K562 (cell line): ENCODE data around the gene LRRC3B. TPM values are rescaled to one million over a fixed set of nuclear protein-coding genes. Genes with fewer than 3 reads are reported as not detected.

ENCODE experiments used
- ATAC-seq: fragments of 200-7000 bp; cut with Tn5 transposase; 3 replicates; pipeline ENCODE4 v1.9.1; 2020; ENCODE audit warnings: moderate library complexity
- BruUV-seq: library from RNA; stranded (reverse); fragments of 400-500 nt; replicated peaks from 2 replicates; lab custom pipeline; 2021; lab: Mats Ljungman, UMichigan
- CTCF ChIA-PET: fragments of 300-600 bp; formaldehyde crosslinking; extraction: SDS; loops from one replicate; lab custom pipeline; 2021; ENCODE audit warnings: low intra/inter-chr PET ratio; lab: Yijun Ruan, JAX
- POLR2A ChIA-PET: fragments of 300-600, 350-650 bp; sonication (Branson Sonifier 250); formaldehyde crosslinking; extraction: SDS; loops from one replicate; lab custom pipeline; 2021; ENCODE audit warnings: antibody characterized with exemption, inconsistent platforms; lab: Yijun Ruan, JAX
- DNase-seq, 4 experiments: peaks; one replicate each; pipeline versions ENCODE4 v3.0.0 to v3.0.0-alpha.2; 2011 to 2018; ENCODE audit warnings: low spot score in 3 of 4, mixed read lengths in 3 of 4; ENCODE audit errors: extremely low read depth in 1 of 4
- FAIRE-seq: peaks from 2 replicates; lab custom pipeline; 2011; peaks lifted over from hg19 to GRCh38; lab: Jason Lieb, UNC
- H2AFZ ChIP-seq: 2 replicates; pipeline ENCODE4 v1.6.0; 2011; ENCODE audit warnings: low read depth, low read length, control low read depth, inconsistent platforms
- H3K27ac ChIP-seq: fragments of 200-600 bp; 3 replicates; pipeline ENCODE4 v1.8.0; 2011; ENCODE audit warnings: low read depth, mild to moderate bottlenecking, control low read depth, inconsistent platforms, low read length, moderate library complexity, mixed read lengths; ENCODE audit errors: extremely low read depth
- H3K27me3 ChIP-seq, 2 experiments: fragments of 300-600 bp in 1 of 2; 2 replicates in 1 of 2; 3 replicates in 1 of 2; pipeline versions ENCODE4 v1.6.0 to v1.8.0; 2011; ENCODE audit warnings: inconsistent platforms in 2 of 2, low read length in 2 of 2, mild to moderate bottlenecking in 1 of 2, mixed read lengths in 1 of 2, moderate library complexity in 1 of 2; ENCODE audit not compliant: control insufficient read depth in 2 of 2, insufficient read depth in 2 of 2
- H3K36me3 ChIP-seq: fragments of 300-600 bp; 3 replicates; pipeline ENCODE4 v1.8.0; 2011; ENCODE audit warnings: mild to moderate bottlenecking, low read length, inconsistent platforms; ENCODE audit not compliant: control insufficient read depth, insufficient read depth
- H3K4me1 ChIP-seq, 2 experiments: fragments of 200-600 bp in 1 of 2; replicated peaks in 1 of 2; 2 replicates in 1 of 2; 3 replicates in 1 of 2; pipeline versions ENCODE4 v1.5.1 to v1.8.0; 2011; ENCODE audit warnings: inconsistent platforms in 2 of 2, low read length in 2 of 2, mild to moderate bottlenecking in 1 of 2, mixed read lengths in 1 of 2, moderate library complexity in 1 of 2; ENCODE audit not compliant: control insufficient read depth in 2 of 2, insufficient read depth in 2 of 2
- H3K4me2 ChIP-seq: 2 replicates; pipeline ENCODE4 v1.6.1; 2011; ENCODE audit warnings: low read length, control low read depth, inconsistent platforms, mixed read lengths; ENCODE audit not compliant: insufficient read depth
- H3K4me3 ChIP-seq: fragments of 200-600 bp; sonication (generic), shearing (Covaris generic); 2 replicates; pipeline ENCODE4 v1.5.1; 2016; ENCODE audit warnings: control low read depth, inconsistent platforms
- H3K79me2 ChIP-seq: fragments of 200-600 bp; 3 replicates; pipeline ENCODE4 v1.8.0; 2011; ENCODE audit warnings: low read length, inconsistent platforms; ENCODE audit not compliant: control insufficient read depth, insufficient read depth
- H3K9ac ChIP-seq, 2 experiments: 2 replicates each; pipeline versions ENCODE4 v1.6.0 to v1.6.1; 2011; ENCODE audit warnings: low read depth in 2 of 2, low read length in 2 of 2, control low read depth in 1 of 2, inconsistent platforms in 1 of 2, mild to moderate bottlenecking in 1 of 2, mixed read lengths in 1 of 2; ENCODE audit not compliant: insufficient read depth in 1 of 2
- H3K9me1 ChIP-seq: one replicate; pipeline ENCODE4 v1.6.0; 2011; ENCODE audit warnings: inconsistent platforms, mild to moderate bottlenecking, low read length, moderate library complexity; ENCODE audit not compliant: control insufficient read depth, insufficient read depth
- H3K9me3 ChIP-seq: replicated peaks from 2 replicates; pipeline ENCODE4 v1.5.1; 2011; ENCODE audit warnings: low read depth, low read length, inconsistent platforms; ENCODE audit not compliant: control insufficient read depth, insufficient read depth
- H4K20me1 ChIP-seq: replicated peaks from 2 replicates; pipeline ENCODE4 v1.6.1; 2011; ENCODE audit warnings: low read length, inconsistent platforms, mixed read lengths; ENCODE audit not compliant: control insufficient read depth, insufficient read depth
- BCOR ChIP-seq: fragments of 450-650 bp; IDR thresholded peaks from 2 replicates; pipeline ENCODE4 v1.6.1; 2016
- CEBPG ChIP-seq, 3 experiments: fragments of 200-800 bp in 1 of 3; sonication (Bioruptor generic) in 1 of 3; sonication (generic) in 1 of 3; formaldehyde crosslinking in 1 of 3; IDR thresholded peaks in 2 of 3; conservative IDR thresholded peaks in 1 of 3; 2 replicates each; pipeline versions ENCODE4 v1.6.1 to v1.8.0; 2016 to 2022; ENCODE audit warnings: missing compliant biosample characterization in 2 of 3, missing genetic modification characterization in 2 of 3, mild to moderate bottlenecking in 1 of 3, missing genetic modification reagents in 1 of 3
- LEF1 ChIP-seq: fragments of 450-650 bp; IDR thresholded peaks from 2 replicates; pipeline ENCODE4 v1.6.1; 2016; ENCODE audit warnings: mild to moderate bottlenecking
- PATZ1 ChIP-seq: fragments of 250-450 bp; sonication (Bioruptor Pico); IDR thresholded peaks from 2 replicates; pipeline ENCODE4 v1.5.0; 2020; ENCODE audit warnings: mild to moderate bottlenecking, borderline replicate concordance
- RFX5 ChIP-seq: IDR thresholded peaks from 2 replicates; pipeline ENCODE4 v1.6.1; 2011; ENCODE audit warnings: low read depth, mild to moderate bottlenecking, improper control_type of control experiment, low read length
- ZNF253 ChIP-seq: fragments of 250-450 bp; sonication (Bioruptor Pico); conservative IDR thresholded peaks from 2 replicates; pipeline ENCODE4 v1.6.1; 2021; ENCODE audit warnings: mild to moderate bottlenecking
- ZNF395 ChIP-seq: fragments of 200-800 bp; sonication (Bioruptor generic); IDR thresholded peaks from 2 replicates; pipeline ENCODE4 v1.6.1; 2017; ENCODE audit warnings: missing genetic modification characterization, missing compliant biosample characterization
- WGBS: fragments of 100-300 bp; shearing (Covaris generic); methylation state at CpG from one replicate; pipeline ENCODE4 v1.1.6; 2016; ENCODE audit warnings: low coverage, mixed read lengths; ENCODE audit not compliant: insufficient coverage; ENCODE audit errors: missing lambda C conversion rate; 5-methylcytosine and 5-hydroxymethylcytosine counted together
- in situ Hi-C: fragments of 300-500 bp; cut with MboI; formaldehyde crosslinking; loops from 4 replicates; pipeline ENCODE4 v1.15.0; 2018; ENCODE audit warnings: inconsistent platforms, mixed read lengths
- intact Hi-C: fragments of 100-400 bp; cut with micrococcal nuclease; formaldehyde crosslinking; loops from 2 replicates; pipeline ENCODE4 v1.14.2; 2022
- polyA plus RNA-seq, 8 experiments: library from polyadenylated mRNA; depleted of rRNA in 4 of 8; stranded (reverse) in 5 of 8; unstranded in 3 of 8; fragments of >200 nt; fragmentation: Nextera tagmentation in 2 of 8; fragmentation: Illumina TruSeq in 1 of 8; extraction: Ambion mirVana in 2 of 8; extraction: Trizol in 1 of 8; gene quantifications; 2 replicates each; pipeline versions ENCODE4 v1.2.1 to v1.2.3, GENCODE V29; 2011 to 2014; ENCODE audit warnings: inconsistent platforms in 1 of 8, missing spikeins in 1 of 8
- total RNA-seq, 7 experiments: library from RNA; depleted of rRNA in 6 of 7; stranded (reverse); fragments of >200 nt in 6 of 7; fragmentation: Illumina TruSeq in 2 of 7; extraction: Trizol in 2 of 7; gene quantifications; 2 replicates each; pipeline versions ENCODE4 v1.2.1 to v1.2.3, GENCODE V29; 2011 to 2021; ENCODE audit warnings: low replicate concordance in 1 of 7

LRRC3B gene
- total and polyA plus RNA-seq, 9 of the 15 experiments (the other 6 are each of a cell fraction or from before 2014, with no cell fraction given), result under 0.01 to 0.33 TPM; not detected in 7

- Histone ChIP-seq H3K27me3 (no peaks in the 10 kb centered on the region), H2AFZ (no peak overlapping the region), H3K4me1 (no peaks in the 10 kb centered on the region), H3K36me3 (no peaks in the 10 kb centered on the region), H3K9me1 (no peaks in the 10 kb centered on the region), H3K27ac (no peak overlapping the region), H3K9ac (no peak overlapping the region), H3K4me3 (no peak overlapping the region), H3K79me2 (no peaks in the 10 kb centered on the region), H3K9me3 (0 out of 2 replicates have a peak, but pooled peaks cover 3% of the 10 kb centered on the region), H3K4me2 (no peak overlapping the region), H4K20me1 (no peaks in the 10 kb centered on the region)
- WGBS, result 3% methylated on average over 4 of the region's 4 CpGs
- ChIA-PET POLR2A (no interaction called here), CTCF (no interaction called here)
- intact Hi-C loops, result no loop called here
- no peak for TF ChIP-seq CEBPG (CRISPR knock-in tag; IDR thresholded peaks at IDR 0.05)
- no peak for TF ChIP-seq CEBPG (tag; conservative IDR thresholded peaks at IDR 0.05 in 1 of 2, IDR thresholded peaks at IDR 0.05 in 1 of 2)
- no peak for TF ChIP-seq LEF1
- TF ChIP-seq ZNF253 (CRISPR knock-in tag), result no peak
- no peak for TF ChIP-seq RFX5
- no peak for TF ChIP-seq ZNF395 (CRISPR knock-in tag)
- no peak for TF ChIP-seq PATZ1 (CRISPR knock-in tag)
- TF ChIP-seq BCOR, result no peak
- no peak for ATAC-seq
- FAIRE-seq, result no peak
- BruUV-seq, result no TSS peak
- no peak for DNase-seq
- in situ Hi-C loops, result no loop called here
These were observed 8.3 kb downstream of the LRRC3B start for GRCh38 chr3:26630669-26631389.
